Measurements from ENCODE around the gene CUEDC2. TPM values are rescaled to one million over a fixed set of nuclear protein-coding genes. Genes with fewer than 3 reads are reported as not detected.
A peak's percentile ranks its signal among the peaks of the same experiment; 100 is the strongest.

The CUEDC2 gene
- total and polyA plus RNA-seq, 2 donors: 40.5 to 52.4 TPM

- peaks cover 10 to 43% of the 10 kb centered on the region in 2 donors for H3K4me1 ChIP-seq (ENCODE audit: control insufficient read depth in 2 of 2, insufficient read depth in 2 of 2, low read length in 2 of 2)
- WGBS: 39% methylated on average over 30 of the region's 30 CpGs
Measured at GRCh38 chr10:102393411-102394078, 38.8 kb downstream of the CUEDC2 start.

GRCh38 chr10:102392306-102392705 is 40.1 kb downstream of the CUEDC2 start:
- no peak for DNase-seq (ENCODE audit: low read depth in 6 of 9, low spot score in 9 of 9)
- WGBS: 95% methylated on average over 5 of the region's 5 CpGs
- Histone ChIP-seq H3K36me3 (ENCODE audit: control insufficient read depth in 2 of 2, insufficient read depth in 2 of 2, low read length in 1 of 2) (peaks cover 0 to 4% of the 10 kb centered on the region in 2 donors), H3K27me3 (ENCODE audit: control insufficient read depth in 2 of 2, insufficient read depth in 1 of 2, low read length in 1 of 2) (peaks cover 3 to 47% of the 10 kb centered on the region in 2 donors), H3K4me1 (ENCODE audit: control insufficient read depth in 2 of 2, insufficient read depth in 2 of 2, low read length in 2 of 2) (peaks cover 10 to 37% of the 10 kb centered on the region in 2 donors), H3K27ac (ENCODE audit: low read depth in 1 of 2, low read length in 1 of 2) (no peak overlapping the region), H3K4me3 (ENCODE audit: low read length in 2 of 2) (no peak overlapping the region), H3K9me3 (ENCODE audit: control insufficient read depth in 2 of 2, insufficient read depth in 1 of 2, low read length in 1 of 2) (no peaks in the 10 kb centered on the region)

More at GRCh38 chr10:102393411-102394078, 38.8 kb downstream of the CUEDC2 start:
- peak overlapping the region; percentile 83 to 98 for H3K27ac ChIP-seq (ENCODE audit: low read depth in 1 of 2, low read length in 1 of 2)
- peaks cover 3 to 49% of the 10 kb centered on the region in 2 donors for H3K27me3 ChIP-seq (ENCODE audit: control insufficient read depth in 2 of 2, insufficient read depth in 1 of 2, low read length in 1 of 2)
- DNase-seq (ENCODE audit: low read depth in 6 of 9, low spot score in 9 of 9): no peak
- H3K9me3 ChIP-seq (ENCODE audit: control insufficient read depth in 2 of 2, insufficient read depth in 1 of 2, low read length in 1 of 2): no peaks in the 10 kb centered on the region
- peaks cover 0 to 15% of the 10 kb centered on the region in 2 donors for H3K36me3 ChIP-seq (ENCODE audit: control insufficient read depth in 2 of 2, insufficient read depth in 2 of 2, low read length in 1 of 2)
- peak overlapping the region; percentile 49 to 84 for H3K4me3 ChIP-seq (ENCODE audit: low read length in 2 of 2)

- H3K4me1 ChIP-seq (ENCODE audit: control insufficient read depth in 2 of 2, insufficient read depth in 2 of 2, low read length in 2 of 2): peaks cover 9 to 18% of the 10 kb centered on the region in 2 donors
- no peak overlapping the region for H3K27ac ChIP-seq (ENCODE audit: low read depth in 1 of 2, low read length in 1 of 2)
- no peak for DNase-seq (ENCODE audit: low read depth in 6 of 9, low spot score in 9 of 9)
- no peaks in the 10 kb centered on the region for H3K9me3 ChIP-seq (ENCODE audit: control insufficient read depth in 2 of 2, insufficient read depth in 1 of 2, low read length in 1 of 2)
- H3K27me3 ChIP-seq (ENCODE audit: control insufficient read depth in 2 of 2, insufficient read depth in 1 of 2, low read length in 1 of 2): peaks cover 3 to 37% of the 10 kb centered on the region in 2 donors
- H3K36me3 ChIP-seq (ENCODE audit: control insufficient read depth in 2 of 2, insufficient read depth in 2 of 2, low read length in 1 of 2): no peaks in the 10 kb centered on the region
- no peak overlapping the region for H3K4me3 ChIP-seq (ENCODE audit: low read length in 2 of 2)
- WGBS: 96% methylated on average over 3 of the region's 3 CpGs
Measured at GRCh38 chr10:102389894-102390293, 42.5 kb downstream of the CUEDC2 start.

- no peaks in the 10 kb centered on the region for H3K27me3 ChIP-seq (ENCODE audit: control insufficient read depth in 2 of 2, insufficient read depth in 1 of 2, low read length in 1 of 2)
- H3K4me1 ChIP-seq (ENCODE audit: control insufficient read depth in 2 of 2, insufficient read depth in 2 of 2, low read length in 2 of 2): no peaks in the 10 kb centered on the region
- H3K9me3 ChIP-seq (ENCODE audit: control insufficient read depth in 2 of 2, insufficient read depth in 1 of 2, low read length in 1 of 2): no peaks in the 10 kb centered on the region
- H3K4me3 ChIP-seq (ENCODE audit: low read length in 2 of 2): no peak overlapping the region
- no peak for DNase-seq (ENCODE audit: low read depth in 6 of 9, low spot score in 9 of 9)
- H3K27ac ChIP-seq (ENCODE audit: low read depth in 1 of 2, low read length in 1 of 2): no peak overlapping the region
- WGBS: 87% methylated on average over 4 of the region's 4 CpGs
- peaks cover 31 to 33% of the 10 kb centered on the region in 2 donors for H3K36me3 ChIP-seq (ENCODE audit: control insufficient read depth in 2 of 2, insufficient read depth in 2 of 2, low read length in 1 of 2)
Measured at GRCh38 chr10:102384606-102385429, 47.6 kb downstream of the CUEDC2 start.

GRCh38 chr10:102384053-102384452 is 48.3 kb downstream of the CUEDC2 start:
- no peaks in the 10 kb centered on the region for H3K27me3 ChIP-seq (ENCODE audit: control insufficient read depth in 2 of 2, insufficient read depth in 1 of 2, low read length in 1 of 2)
- 74% methylated on average over 6 of the region's 6 CpGs for WGBS
- H3K9me3 ChIP-seq (ENCODE audit: control insufficient read depth in 2 of 2, insufficient read depth in 1 of 2, low read length in 1 of 2): no peaks in the 10 kb centered on the region
- no peak for DNase-seq (ENCODE audit: low read depth in 6 of 9, low spot score in 9 of 9)
- H3K36me3 ChIP-seq (ENCODE audit: control insufficient read depth in 2 of 2, insufficient read depth in 2 of 2, low read length in 1 of 2): peaks cover 38 to 40% of the 10 kb centered on the region in 2 donors
- H3K4me1 ChIP-seq (ENCODE audit: control insufficient read depth in 2 of 2, insufficient read depth in 2 of 2, low read length in 2 of 2): no peaks in the 10 kb centered on the region
- H3K27ac ChIP-seq (ENCODE audit: low read depth in 1 of 2, low read length in 1 of 2): no peak overlapping the region
- H3K4me3 ChIP-seq (ENCODE audit: low read length in 2 of 2): no peak overlapping the region

GRCh38 chr10:102382871-102383270 is 49.5 kb downstream of the CUEDC2 start:
- H3K36me3 ChIP-seq (ENCODE audit: control insufficient read depth in 2 of 2, insufficient read depth in 2 of 2, low read length in 1 of 2): peaks cover 42 to 49% of the 10 kb centered on the region in 2 donors
- DNase-seq (ENCODE audit: low read depth in 6 of 9, low spot score in 9 of 9): no peak
- no peak overlapping the region for H3K4me3 ChIP-seq (ENCODE audit: low read length in 2 of 2)
- H3K9me3 ChIP-seq (ENCODE audit: control insufficient read depth in 2 of 2, insufficient read depth in 1 of 2, low read length in 1 of 2): no peaks in the 10 kb centered on the region
- no peaks in the 10 kb centered on the region for H3K27me3 ChIP-seq (ENCODE audit: control insufficient read depth in 2 of 2, insufficient read depth in 1 of 2, low read length in 1 of 2)
- H3K27ac ChIP-seq (ENCODE audit: low read depth in 1 of 2, low read length in 1 of 2): no peak overlapping the region
- WGBS: 98% methylated on average over 8 of the region's 8 CpGs
- no peaks in the 10 kb centered on the region for H3K4me1 ChIP-seq (ENCODE audit: control insufficient read depth in 2 of 2, insufficient read depth in 2 of 2, low read length in 2 of 2)

- Histone ChIP-seq H3K4me1 (ENCODE audit: control insufficient read depth in 2 of 2, insufficient read depth in 2 of 2, low read length in 2 of 2) (no peaks in the 10 kb centered on the region), H3K27ac (ENCODE audit: low read depth in 1 of 2, low read length in 1 of 2) (no peak overlapping the region), H3K9me3 (ENCODE audit: control insufficient read depth in 2 of 2, insufficient read depth in 1 of 2, low read length in 1 of 2) (no peaks in the 10 kb centered on the region), H3K4me3 (ENCODE audit: low read length in 2 of 2) (no peak overlapping the region), H3K36me3 (ENCODE audit: control insufficient read depth in 2 of 2, insufficient read depth in 2 of 2, low read length in 1 of 2) (peaks cover 44 to 54% of the 10 kb centered on the region in 2 donors), H3K27me3 (ENCODE audit: control insufficient read depth in 2 of 2, insufficient read depth in 1 of 2, low read length in 1 of 2) (no peaks in the 10 kb centered on the region)
- WGBS: 98% methylated on average over 9 of the region's 9 CpGs
- DNase-seq (ENCODE audit: low read depth in 6 of 9, low spot score in 9 of 9): no peak
Measured at GRCh38 chr10:102381983-102382382, 50.4 kb downstream of the CUEDC2 start.

GRCh38 chr10:102379383-102379782 is 53.0 kb downstream of the CUEDC2 start:
- DNase-seq (ENCODE audit: low read depth in 6 of 9, low spot score in 9 of 9): no peak
- H3K27ac ChIP-seq (ENCODE audit: low read depth in 1 of 2, low read length in 1 of 2): no peak overlapping the region
- H3K9me3 ChIP-seq (ENCODE audit: control insufficient read depth in 2 of 2, insufficient read depth in 1 of 2, low read length in 1 of 2): no peaks in the 10 kb centered on the region
- H3K4me3 ChIP-seq (ENCODE audit: low read length in 2 of 2): no peak overlapping the region
- no peaks in the 10 kb centered on the region for H3K4me1 ChIP-seq (ENCODE audit: control insufficient read depth in 2 of 2, insufficient read depth in 2 of 2, low read length in 2 of 2)
- no peaks in the 10 kb centered on the region for H3K27me3 ChIP-seq (ENCODE audit: control insufficient read depth in 2 of 2, insufficient read depth in 1 of 2, low read length in 1 of 2)
- H3K36me3 ChIP-seq (ENCODE audit: control insufficient read depth in 2 of 2, insufficient read depth in 2 of 2, low read length in 1 of 2): peaks cover 65 to 74% of the 10 kb centered on the region in 2 donors
- over 99% methylated on average over 6 of the region's 6 CpGs for WGBS

GRCh38 chr10:102376901-102377300 is 55.5 kb downstream of the CUEDC2 start:
- Histone ChIP-seq H3K4me3 (ENCODE audit: low read length in 2 of 2) (no peak overlapping the region), H3K9me3 (ENCODE audit: control insufficient read depth in 2 of 2, insufficient read depth in 1 of 2, low read length in 1 of 2) (no peaks in the 10 kb centered on the region), H3K27me3 (ENCODE audit: control insufficient read depth in 2 of 2, insufficient read depth in 1 of 2, low read length in 1 of 2) (no peaks in the 10 kb centered on the region), H3K27ac (ENCODE audit: low read depth in 1 of 2, low read length in 1 of 2) (no peak overlapping the region), H3K36me3 (ENCODE audit: control insufficient read depth in 2 of 2, insufficient read depth in 2 of 2, low read length in 1 of 2) (peaks cover 56 to 73% of the 10 kb centered on the region in 2 donors), H3K4me1 (ENCODE audit: control insufficient read depth in 2 of 2, insufficient read depth in 2 of 2, low read length in 2 of 2) (no peaks in the 10 kb centered on the region)
- 99% methylated on average over 12 of the region's 12 CpGs for WGBS
- no peak for DNase-seq (ENCODE audit: low read depth in 6 of 9, low spot score in 9 of 9)

All from thymus (tissue), 11 donors.